Suprapubic skin (tissue), 4 donors: ENCODE data around the gene THAP2.

Source experiments
- POLR2A ChIP-seq, 2 donors: fragments of 450-650 bp; IDR thresholded peaks; one replicate each; pipeline ENCODE4 v1.6.1; 2017; ENCODE audit warnings: antibody characterized with exemption in 2 of 2, mild to moderate bottlenecking in 2 of 2, moderate library complexity in 2 of 2
- POLR2AphosphoS5 ChIP-seq, 3 donors: sonication (generic); formaldehyde crosslinking; IDR thresholded peaks; one replicate each; pipeline ENCODE4 v1.6.1; 2017; ENCODE audit warnings: antibody characterized with exemption in 3 of 3
- TF ChIP-seq, protein P1 (sequence below), 2 donors: fragments of 200-600 bp in 1 of 2; fragments of 450-650 bp in 1 of 2; sonication (generic) in 1 of 2; IDR thresholded peaks; one replicate each; pipeline ENCODE4 v1.5.1; 2016 to 2019; ENCODE audit warnings: antibody characterized with exemption in 2 of 2, mild to moderate bottlenecking in 1 of 2, moderate library complexity in 1 of 2

DNA sequence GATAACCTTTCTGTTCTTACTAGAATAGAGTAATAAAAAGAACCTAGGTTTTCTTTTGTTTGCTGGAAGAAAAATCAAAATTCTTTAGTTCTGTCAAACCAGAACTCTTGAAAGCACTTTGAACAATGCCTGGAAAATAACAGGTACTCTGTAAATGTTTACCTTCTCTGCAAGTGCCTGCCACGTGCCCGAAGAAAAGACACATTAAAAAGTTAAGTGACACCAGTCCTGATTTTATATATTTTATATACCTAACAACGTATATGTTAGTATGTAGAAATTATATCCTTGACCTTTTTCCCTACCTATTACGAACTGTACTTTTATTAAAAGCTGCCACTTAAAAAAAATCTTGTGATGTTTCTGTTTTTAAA, 976 bp downstream of the THAP2 start:
- no peak for TF ChIP-seq POLR2AphosphoS5 (IDR thresholded peaks at IDR 0.05)
- TF ChIP-seq POLR2A (IDR thresholded peaks at IDR 0.05), result no peak
- TF ChIP-seq, protein P1, sequence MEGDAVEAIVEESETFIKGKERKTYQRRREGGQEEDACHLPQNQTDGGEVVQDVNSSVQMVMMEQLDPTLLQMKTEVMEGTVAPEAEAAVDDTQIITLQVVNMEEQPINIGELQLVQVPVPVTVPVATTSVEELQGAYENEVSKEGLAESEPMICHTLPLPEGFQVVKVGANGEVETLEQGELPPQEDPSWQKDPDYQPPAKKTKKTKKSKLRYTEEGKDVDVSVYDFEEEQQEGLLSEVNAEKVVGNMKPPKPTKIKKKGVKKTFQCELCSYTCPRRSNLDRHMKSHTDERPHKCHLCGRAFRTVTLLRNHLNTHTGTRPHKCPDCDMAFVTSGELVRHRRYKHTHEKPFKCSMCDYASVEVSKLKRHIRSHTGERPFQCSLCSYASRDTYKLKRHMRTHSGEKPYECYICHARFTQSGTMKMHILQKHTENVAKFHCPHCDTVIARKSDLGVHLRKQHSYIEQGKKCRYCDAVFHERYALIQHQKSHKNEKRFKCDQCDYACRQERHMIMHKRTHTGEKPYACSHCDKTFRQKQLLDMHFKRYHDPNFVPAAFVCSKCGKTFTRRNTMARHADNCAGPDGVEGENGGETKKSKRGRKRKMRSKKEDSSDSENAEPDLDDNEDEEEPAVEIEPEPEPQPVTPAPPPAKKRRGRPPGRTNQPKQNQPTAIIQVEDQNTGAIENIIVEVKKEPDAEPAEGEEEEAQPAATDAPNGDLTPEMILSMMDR (IDR thresholded peaks at IDR 0.05), result no peak
